ENCODE data around the gene SNTG2. TPM values are rescaled to one million over a fixed set of nuclear protein-coding genes. Genes with fewer than 3 reads are reported as not detected.

SNTG2 gene
- polyA plus RNA-seq, 3 donors = not detected

GRCh38 chr2:904246-905024 is 46.2 kb upstream of the SNTG2 start:
- TF ChIP-seq CTCF (IDR thresholded peaks at IDR 0.05) = no peak
- no peak overlapping the region for H3K9ac ChIP-seq (ENCODE audit: insufficient read depth, low read length, poor library complexity, severe bottlenecking)
- DNase-seq = no peak
- no peak overlapping the region for H3K27ac ChIP-seq (ENCODE audit: low read depth in 1 of 2, low read length in 2 of 2)
- Mint-ChIP-seq H3K4me1 (no peaks in the 10 kb centered on the region), H3K9me3 (peaks cover 10 to 23% (median 18%) of the 10 kb centered on the region in 7 donors), H3K27me3 (ENCODE audit: low read depth in 3 of 3) (peaks cover 0 to 3% (median 0%) of the 10 kb centered on the region in 3 donors), H3K4me3 (no peak overlapping the region), H3K27ac (peak overlapping the region in 1 of 7 donors; percentile 53), H3K36me3 (no peaks in the 10 kb centered on the region)
- H2AFZ ChIP-seq (ENCODE audit: insufficient read depth, low read depth, low read length, poor library complexity, severe bottlenecking) = no peak overlapping the region
- peaks cover 11 to 15% of the 10 kb centered on the region in 2 donors for H3K9me3 ChIP-seq (replicated peaks in 1 of 2; ENCODE audit: control insufficient read depth in 1 of 2, insufficient read depth in 1 of 2, low read length in 2 of 2)
- H4K20me1 ChIP-seq (ENCODE audit: insufficient read depth, low read length) = no peaks in the 10 kb centered on the region
- no peaks in the 10 kb centered on the region for H3K27me3 ChIP-seq (ENCODE audit: control insufficient read depth in 2 of 2, insufficient read depth in 2 of 2, low read length in 2 of 2)
- H3K4me2 ChIP-seq (replicated peaks; ENCODE audit: extremely low read depth, low read length, poor library complexity, severe bottlenecking) = no peak overlapping the region
- 74% methylated on average over 12 of the region's 12 CpGs for WGBS (ENCODE audit: insufficient coverage)
- H3K79me2 ChIP-seq (ENCODE audit: insufficient read depth, low read length) = no peaks in the 10 kb centered on the region
- intact Hi-C loops (cut with micrococcal nuclease) = no loop called here
- no peak overlapping the region for H3K4me3 ChIP-seq (replicated peaks in 1 of 3; ENCODE audit: low read depth in 2 of 3, low read length in 3 of 3)
- no peaks in the 10 kb centered on the region for H3K36me3 ChIP-seq (replicated peaks in 1 of 2; ENCODE audit: control insufficient read depth in 1 of 2, insufficient read depth in 2 of 2, low read length in 2 of 2)
- H3K4me1 ChIP-seq (ENCODE audit: control insufficient read depth in 1 of 2, insufficient read depth in 2 of 2, low read length in 2 of 2) = no peaks in the 10 kb centered on the region

GRCh38 chr2:905091-905832 is 45.4 kb upstream of the SNTG2 start:
- Mint-ChIP-seq H3K4me1 (no peaks in the 10 kb centered on the region), H3K4me3 (no peak overlapping the region), H3K9me3 (peaks cover 12 to 26% (median 20%) of the 10 kb centered on the region in 7 donors), H3K36me3 (no peaks in the 10 kb centered on the region), H3K27ac (peak overlapping the region in 1 of 7 donors; percentile 53), H3K27me3 (ENCODE audit: low read depth in 3 of 3) (peaks cover 0 to 3% (median 0%) of the 10 kb centered on the region in 3 donors)
- Histone ChIP-seq H2AFZ (ENCODE audit: insufficient read depth, low read depth, low read length, poor library complexity, severe bottlenecking) (no peak overlapping the region), H3K9me3 (replicated peaks in 1 of 2; ENCODE audit: control insufficient read depth in 1 of 2, insufficient read depth in 1 of 2, low read length in 2 of 2) (peaks cover 18 to 22% of the 10 kb centered on the region in 2 donors), H3K27ac (ENCODE audit: low read depth in 1 of 2, low read length in 2 of 2) (no peak overlapping the region), H3K36me3 (replicated peaks in 1 of 2; ENCODE audit: control insufficient read depth in 1 of 2, insufficient read depth in 2 of 2, low read length in 2 of 2) (no peaks in the 10 kb centered on the region), H3K9ac (ENCODE audit: insufficient read depth, low read length, poor library complexity, severe bottlenecking) (no peak overlapping the region), H3K27me3 (ENCODE audit: control insufficient read depth in 2 of 2, insufficient read depth in 2 of 2, low read length in 2 of 2) (no peaks in the 10 kb centered on the region), H4K20me1 (ENCODE audit: insufficient read depth, low read length) (no peaks in the 10 kb centered on the region), H3K79me2 (ENCODE audit: insufficient read depth, low read length) (no peaks in the 10 kb centered on the region), H3K4me2 (replicated peaks; ENCODE audit: extremely low read depth, low read length, poor library complexity, severe bottlenecking) (no peak overlapping the region), H3K4me3 (replicated peaks in 1 of 3; ENCODE audit: low read depth in 2 of 3, low read length in 3 of 3) (no peak overlapping the region), H3K4me1 (ENCODE audit: control insufficient read depth in 1 of 2, insufficient read depth in 2 of 2, low read length in 2 of 2) (no peaks in the 10 kb centered on the region)
- WGBS (ENCODE audit: insufficient coverage) = 93% methylated on average over 11 of the region's 12 CpGs
- TF ChIP-seq CTCF (IDR thresholded peaks at IDR 0.05) = no peak
- DNase-seq = no peak
- intact Hi-C loops (cut with micrococcal nuclease) = no loop called here

All from CD14-positive monocyte (primary cell).